H1 (cell line): Measurements from ENCODE around the gene CHD5. TPM values are rescaled to one million over a fixed set of nuclear protein-coding genes. Genes with fewer than 3 reads are reported as not detected.

ENCODE experiments used
- CTCF ChIA-PET: fragments of 300-600 bp; sonication (Branson Sonifier 250); formaldehyde crosslinking; loops from one replicate; lab custom pipeline; 2021; ENCODE audit not compliant: partially characterized antibody; lab: Charles Lee
- POLR2A ChIA-PET: fragments of 300-600 bp; sonication (Branson Sonifier 250); formaldehyde crosslinking; loops from one replicate; lab custom pipeline; 2021; ENCODE audit warnings: inconsistent platforms; ENCODE audit not compliant: partially characterized antibody; lab: Charles Lee
- DNase-seq, 2 experiments: peaks; one replicate each; pipeline versions ENCODE4 v3.0.0 to v3.0.0-alpha.2; 2010 to 2022; ENCODE audit warnings: low spot score in 2 of 2, low read depth in 1 of 2, mixed read lengths in 1 of 2
- FAIRE-seq: peaks from 2 replicates; lab custom pipeline; 2011; peaks lifted over from hg19 to GRCh38; lab: Jason Lieb, UNC
- H2AFZ ChIP-seq: 2 replicates; pipeline ENCODE4 v1.8.1; 2012; ENCODE audit warnings: low read length, inconsistent platforms
- H2AK5ac ChIP-seq: 2 replicates; pipeline ENCODE4 v1.6.1; 2013; ENCODE audit warnings: low read depth, low read length
- H2BK120ac ChIP-seq: replicated peaks from 2 replicates; pipeline ENCODE3; 2013; ENCODE audit warnings: low read depth, low read length, inconsistent platforms
- H2BK12ac ChIP-seq: 2 replicates; pipeline ENCODE4 v1.6.1; 2013; ENCODE audit warnings: low read depth, low read length
- H2BK15ac ChIP-seq: 2 replicates; pipeline ENCODE4 v1.6.1; 2013; ENCODE audit warnings: low read length
- H2BK20ac ChIP-seq: 2 replicates; pipeline ENCODE4 v1.6.1; 2013; ENCODE audit warnings: low read length
- H2BK5ac ChIP-seq: 2 replicates; pipeline ENCODE4 v1.6.1; 2013; ENCODE audit warnings: low read depth, low read length
- H3K14ac ChIP-seq: 2 replicates; pipeline ENCODE4 v1.6.1; 2013; ENCODE audit warnings: inconsistent platforms; ENCODE audit not compliant: insufficient read length
- H3K18ac ChIP-seq: 2 replicates; pipeline ENCODE4 v1.6.1; 2013; ENCODE audit warnings: low read length; ENCODE audit errors: extremely low read depth
- H3K23ac ChIP-seq: 2 replicates; pipeline ENCODE4 v1.6.1; 2013; ENCODE audit warnings: inconsistent platforms; ENCODE audit not compliant: insufficient read length
- H3K23me2 ChIP-seq: 2 replicates; pipeline ENCODE4 v1.6.1; 2013; ENCODE audit warnings: low read depth, low read length
- H3K27ac ChIP-seq: 2 replicates; pipeline ENCODE4 v1.6.1; 2011; ENCODE audit warnings: low read depth, low read length, inconsistent platforms
- H3K27me3 ChIP-seq, 4 experiments: replicated peaks in 1 of 4; 1 replicate in 1 of 4; 2 replicates in 3 of 4; pipeline versions ENCODE4 v1.6.1 to v1.8.1; 2011 to 2013; ENCODE audit warnings: low read length in 3 of 4, mild to moderate bottlenecking in 3 of 4, inconsistent platforms in 2 of 4, mixed read lengths in 2 of 4, moderate library complexity in 1 of 4; ENCODE audit not compliant: control insufficient read depth in 3 of 4, insufficient read depth in 3 of 4; ENCODE audit errors: extremely low read depth in 1 of 4
- H3K36me3 ChIP-seq, 4 experiments: 2 replicates each; pipeline versions ENCODE4 v1.6.1 to v1.8.1; 2011 to 2013; ENCODE audit warnings: mild to moderate bottlenecking in 4 of 4, low read length in 3 of 4, moderate library complexity in 2 of 4, control low read depth in 1 of 4, inconsistent platforms in 1 of 4; ENCODE audit not compliant: insufficient read depth in 4 of 4, control insufficient read depth in 2 of 4
- H3K4ac ChIP-seq: replicated peaks from 2 replicates; pipeline ENCODE3; 2013; ENCODE audit warnings: low read length, low read depth, mixed read lengths, inconsistent platforms; ENCODE audit not compliant: insufficient read length
- H3K4me1 ChIP-seq, 4 experiments: replicated peaks in 1 of 4; 1 replicate in 1 of 4; 2 replicates in 3 of 4; pipeline versions ENCODE4 v1.6.1 to v1.8.1; 2011 to 2013; ENCODE audit warnings: low read length in 3 of 4, inconsistent platforms in 2 of 4, mixed read lengths in 1 of 4; ENCODE audit not compliant: insufficient read depth in 4 of 4, control insufficient read depth in 3 of 4
- H3K4me2 ChIP-seq, 2 experiments: 2 replicates each; pipeline versions ENCODE4 v1.6.1 to v1.8.1; 2011 to 2013; ENCODE audit warnings: low read depth in 2 of 2, low read length in 2 of 2, control low read depth in 1 of 2, inconsistent platforms in 1 of 2, mild to moderate bottlenecking in 1 of 2; ENCODE audit not compliant: insufficient read depth in 1 of 2
- H3K4me3 ChIP-seq, 4 experiments: fragments of 200-600, 300-600 bp in 1 of 4; sonication (generic), shearing (Covaris generic), sonication (Bioruptor Twin) in 1 of 4; 2 replicates each; pipeline versions ENCODE4 v1.5.1 to v1.8.1; 2011 to 2016; ENCODE audit warnings: low read length in 4 of 4, low read depth in 3 of 4, control low read depth in 2 of 4, inconsistent platforms in 2 of 4, mild to moderate bottlenecking in 2 of 4, mixed read lengths in 1 of 4, moderate library complexity in 1 of 4; ENCODE audit not compliant: insufficient read depth in 2 of 4; ENCODE audit errors: extremely low read depth in 1 of 4
- H3K56ac ChIP-seq: replicated peaks from 2 replicates; pipeline ENCODE3; 2013; ENCODE audit warnings: low read depth, mild to moderate bottlenecking, mixed read lengths, low read length, inconsistent platforms; ENCODE audit not compliant: insufficient read length
- H3K79me1 ChIP-seq: 2 replicates; pipeline ENCODE4 v1.6.1; 2013; ENCODE audit warnings: low read depth, low read length, control low read depth
- H3K79me2 ChIP-seq, 2 experiments: 2 replicates each; pipeline versions ENCODE4 v1.6.1 to v1.8.1; 2012 to 2013; ENCODE audit warnings: low read length in 2 of 2, mild to moderate bottlenecking in 2 of 2, inconsistent platforms in 1 of 2; ENCODE audit not compliant: insufficient read depth in 2 of 2, control insufficient read depth in 1 of 2
- H3K9ac ChIP-seq, 4 experiments: replicated peaks in 1 of 4; 1 replicate in 1 of 4; 2 replicates in 3 of 4; pipeline versions ENCODE4 v1.6.1 to v1.8.1; 2011 to 2013; ENCODE audit warnings: low read depth in 3 of 4, low read length in 3 of 4, control low read depth in 2 of 4, mild to moderate bottlenecking in 2 of 4, moderate library complexity in 2 of 4, inconsistent platforms in 1 of 4; ENCODE audit errors: extremely low read depth in 1 of 4
- H3K9me3 ChIP-seq, 2 experiments: 2 replicates each; pipeline versions ENCODE4 v1.6.1 to v1.8.1; 2012 to 2013; ENCODE audit warnings: mild to moderate bottlenecking in 2 of 2, moderate library complexity in 2 of 2, control low read depth in 1 of 2, inconsistent platforms in 1 of 2, low read depth in 1 of 2, low read length in 1 of 2, mixed read lengths in 1 of 2; ENCODE audit not compliant: insufficient read depth in 2 of 2
- H4K20me1 ChIP-seq, 2 experiments: replicated peaks in 1 of 2; 2 replicates each; pipeline versions ENCODE3 to v1.8.1; 2011 to 2013; ENCODE audit warnings: inconsistent platforms in 2 of 2, low read length in 2 of 2, mild to moderate bottlenecking in 1 of 2; ENCODE audit not compliant: insufficient read depth in 2 of 2, control insufficient read depth in 1 of 2
- H4K5ac ChIP-seq: 2 replicates; pipeline ENCODE4 v1.6.1; 2013; ENCODE audit warnings: low read length, low read depth, mixed read lengths, inconsistent platforms; ENCODE audit not compliant: insufficient read length
- H4K8ac ChIP-seq: 2 replicates; pipeline ENCODE4 v1.8.0; 2013; ENCODE audit warnings: mild to moderate bottlenecking, moderate library complexity, low read length, inconsistent platforms; ENCODE audit not compliant: insufficient read depth; ENCODE audit errors: extremely low read depth
- H4K91ac ChIP-seq: replicated peaks from 2 replicates; pipeline ENCODE3; 2013; ENCODE audit warnings: low read length, mixed read lengths, inconsistent platforms; ENCODE audit not compliant: insufficient read length
- CHD2 ChIP-seq: IDR thresholded peaks from 2 replicates; pipeline ENCODE4 v1.6.1; 2012; ENCODE audit warnings: low read length, improper control_type of control experiment
- CTBP2 ChIP-seq: IDR thresholded peaks from 2 replicates; pipeline ENCODE4 v1.7.0; 2011; ENCODE audit warnings: borderline replicate concordance, mild to moderate bottlenecking, moderate library complexity, mixed read lengths, low read length; ENCODE audit not compliant: insufficient read depth, insufficient read length
- HDAC6 ChIP-seq: IDR thresholded peaks from one replicate; pipeline ENCODE4 v1.7.1; 2012; ENCODE audit warnings: low read depth, mild to moderate bottlenecking, inconsistent platforms, low read length, moderate library complexity
- WGBS, 2 experiments: shearing (Covaris generic) in 1 of 2; methylation state at CpG; one replicate each; pipeline versions ENCODE4 v1.1.6 to v1.1.7; 2013 to 2015; ENCODE audit warnings: low lambda C conversion rate in 2 of 2, mixed read lengths in 2 of 2, inconsistent platforms in 1 of 2, low coverage in 1 of 2, missing lambda C conversion rate in 1 of 2; ENCODE audit not compliant: insufficient replicate concordance in 2 of 2, insufficient coverage in 1 of 2, insufficient read length in 1 of 2; ENCODE audit errors: extremely low coverage in 1 of 2, missing lambda C conversion rate in 1 of 2; 5-methylcytosine and 5-hydroxymethylcytosine counted together
- polyA plus RNA-seq, 7 experiments: library from polyadenylated mRNA; depleted of rRNA in 3 of 7; stranded (reverse) in 5 of 7; unstranded in 2 of 7; fragments of >200 nt in 5 of 7; fragments of 200-250 nt in 2 of 7; gene quantifications; 1 replicate in 5 of 7; 2 replicates in 1 of 7; 4 replicates in 1 of 7; pipeline versions ENCODE4 v1.2.1 to v1.2.3, GENCODE V29; 2011 to 2013; ENCODE audit warnings: missing spikeins in 2 of 7, mixed read lengths in 2 of 7
- total RNA-seq: library from RNA; stranded (reverse); fragmentation: NEBNext Ultra II Directional; extraction: Animal tissue kit (Norgen Biotek cat#: 25700); gene quantifications from 2 replicates; pipeline ENCODE4 v1.2.1, GENCODE V29; 2021

CHD5 gene
- total and polyA plus RNA-seq, 2 of the 8 experiments (the other 6 are each of a cell fraction or from before 2014, with no cell fraction given), result 0.42 to 1.8 TPM

DNA sequence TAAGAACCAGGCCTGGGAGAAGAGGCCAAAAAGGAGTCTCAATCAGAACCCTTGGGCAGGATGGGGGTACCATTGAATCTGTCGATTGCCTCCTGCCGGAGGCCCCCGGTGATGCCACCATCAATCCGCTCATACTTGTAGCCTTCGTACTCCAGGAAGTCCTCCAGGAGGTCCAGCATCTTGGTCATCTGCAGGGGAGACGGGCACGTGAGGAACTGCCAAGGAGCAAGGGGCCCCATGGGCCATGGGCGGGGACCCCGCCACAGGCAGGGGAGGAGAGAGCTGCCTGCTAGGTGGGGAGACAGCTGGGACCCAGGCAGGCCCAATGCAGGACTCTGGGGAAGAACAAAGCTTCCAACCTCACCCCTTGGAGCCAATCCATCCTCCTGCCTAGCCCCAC is 48.6 kb downstream of the CHD5 start:
- H4K8ac ChIP-seq, result no peak overlapping the region
- no peak overlapping the region for H3K14ac ChIP-seq
- no peak overlapping the region for H2AK5ac ChIP-seq
- no peak overlapping the region for H3K4ac ChIP-seq
- H3K9ac ChIP-seq, result no peak overlapping the region
- no peak overlapping the region for H4K91ac ChIP-seq
- TF ChIP-seq CTBP2 (no peak), CHD2 (no peak), HDAC6 (no peak)
- TF ChIP-seq, all 59 proteins: peak for 0
- Histone ChIP-seq H2BK15ac (no peak overlapping the region), H3K18ac (no peak overlapping the region), H3K36me3 (no peaks in the 10 kb centered on the region), H3K4me1 (peaks cover 0 to 9% (median 4%) of the 10 kb centered on the region in 4 experiments; a peak in 3 of 7 replicates), H3K9me3 (no peaks in the 10 kb centered on the region; a peak in 1 of 4 replicates), H3K27me3 (peaks cover 0 to 16% (median 12%) of the 10 kb centered on the region in 4 experiments; a peak in 6 of 7 replicates), H3K27ac (no peak overlapping the region), H3K56ac (no peak overlapping the region), H4K5ac (no peak overlapping the region), H3K4me2 (no peak overlapping the region), H2BK5ac (no peak overlapping the region), H2BK12ac (no peak overlapping the region), H2BK120ac (no peak overlapping the region), H2BK20ac (no peak overlapping the region), H3K23ac (no peak overlapping the region), H4K20me1 (no peaks in the 10 kb centered on the region), H3K79me2 (no peaks in the 10 kb centered on the region), H2AFZ (no peak overlapping the region), H3K79me1 (no peaks in the 10 kb centered on the region), H3K4me3 (no peak overlapping the region), H3K23me2 (no peaks in the 10 kb centered on the region)
- 88% methylated on average over 9 of the region's 9 CpGs; no CpG with 5 or more reads in 1 of the 2 experiments for WGBS, 2 experiments
- CTCF ChIA-PET, result interaction anchor here (1.6 to 2.1 kb wide), 3 partner anchors 10 to 90 kb away, joined by 3 to 5 read pairs (median 4); no protein-coding TSS in a partner anchor
- POLR2A ChIA-PET, result interaction anchor here (0.6 kb wide), 1 partner anchor 14 kb away, joined by 3 read pairs; no protein-coding TSS in a partner anchor
- DNase-seq, result no peak
- FAIRE-seq, result no peak
